ENCODE data around the gene OTOP1.
"Not testable (repeated sequence)": the region's sequence is repeated elsewhere in the genome, so short reads cannot be mapped to it uniquely, and the experiment has no call there.

The OTOP1 gene

DNA sequence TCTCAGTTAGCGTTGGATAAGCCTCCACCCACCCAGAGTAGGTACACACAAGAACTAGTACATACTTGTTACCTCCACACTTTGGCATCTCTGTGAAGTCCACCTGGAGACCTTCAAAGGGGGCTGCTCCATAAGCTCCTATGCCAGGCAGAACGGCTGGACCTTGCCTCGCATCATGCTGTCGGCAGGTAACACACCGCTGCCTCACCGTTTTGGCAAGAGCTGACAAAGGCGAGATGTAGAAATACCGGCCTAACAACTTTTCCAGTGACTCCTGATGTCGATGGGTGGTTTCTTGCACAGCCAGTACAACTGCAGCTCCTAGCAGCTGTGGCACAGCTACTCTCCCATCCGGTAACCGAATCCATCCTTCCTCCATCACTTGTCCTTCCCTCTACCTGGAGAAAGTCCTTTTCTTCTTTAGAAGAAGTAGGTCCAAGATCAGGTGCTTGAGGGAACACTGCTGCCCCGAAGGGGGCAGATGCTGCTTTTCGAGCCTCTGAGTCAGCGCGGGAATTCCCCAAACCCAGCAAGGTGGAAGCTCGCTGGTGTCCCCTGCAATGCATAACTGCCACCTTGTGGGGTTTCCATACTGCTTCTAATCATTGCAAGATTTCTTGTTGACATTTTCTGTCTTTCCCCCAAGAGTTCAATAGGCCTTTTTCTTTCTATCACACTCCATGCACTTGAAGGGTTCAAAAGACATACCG is 65.6 kb downstream of the OTOP1 start:
- not testable (repeated sequence) for DNase-seq

DNA sequence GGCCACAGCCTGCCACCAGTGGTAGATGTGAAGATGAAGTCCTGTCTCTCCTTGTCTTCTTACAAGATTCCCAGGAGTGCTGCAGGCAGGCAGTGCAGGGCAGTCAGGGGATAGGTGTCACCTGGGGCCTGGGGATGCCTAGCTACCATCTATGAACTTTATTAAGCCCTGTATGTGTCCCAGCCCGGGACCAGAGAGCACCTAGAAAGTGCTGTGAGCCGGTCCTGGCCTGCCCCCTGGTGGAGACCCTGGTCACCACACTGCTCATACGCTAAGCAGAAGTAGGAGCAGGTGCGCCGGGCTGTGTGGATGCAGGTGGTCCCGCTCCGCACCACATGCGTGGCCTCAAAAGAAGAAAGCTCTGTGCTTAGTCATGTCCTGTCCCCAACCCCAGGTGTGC is 81.1 kb downstream of the OTOP1 start:
- DNase-seq, result peak; percentile 35

DNA sequence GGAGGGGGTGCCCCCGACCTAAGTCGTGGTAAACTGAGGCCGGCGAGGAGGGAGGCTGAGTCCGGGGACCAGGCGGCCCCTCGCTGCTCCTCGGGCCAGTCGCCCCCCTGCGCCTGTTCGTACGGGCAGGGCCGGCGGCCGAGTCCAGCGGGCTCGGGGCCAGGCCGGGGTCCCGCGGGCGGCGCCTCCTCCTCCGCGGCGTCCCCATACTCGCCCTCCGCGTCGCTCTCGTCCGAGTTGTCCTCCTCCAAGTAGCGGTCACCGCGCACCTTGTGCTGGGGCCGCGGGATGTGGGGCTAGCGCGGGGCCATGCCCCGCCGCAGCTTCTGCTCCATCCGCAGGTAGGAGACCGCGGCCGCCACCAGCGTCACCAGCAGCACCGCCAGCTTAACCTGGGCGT is 83.4 kb downstream of the OTOP1 start:
- not testable (repeated sequence) for DNase-seq

DNA sequence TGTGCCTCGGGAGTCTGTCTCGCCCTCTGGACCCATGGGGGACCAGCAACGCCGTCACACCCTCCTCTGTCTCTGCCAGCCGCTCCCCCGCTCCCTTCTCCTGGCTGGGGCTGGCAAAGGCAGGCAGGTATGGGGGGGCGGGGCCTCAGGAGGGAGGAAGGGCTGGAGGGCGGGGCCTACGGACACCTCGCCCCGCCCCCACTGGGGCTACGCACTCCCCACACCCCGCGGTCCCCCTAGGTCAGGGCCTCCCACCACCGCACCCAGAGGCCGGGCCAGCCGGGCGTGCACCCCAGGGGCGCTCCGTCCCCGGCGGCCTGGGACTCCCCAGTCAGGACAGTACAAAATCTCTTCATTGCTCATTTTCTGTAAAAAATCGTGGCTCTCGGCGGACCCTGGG is 84.0 kb downstream of the OTOP1 start:
- DNase-seq, result not testable (repeated sequence)

DNA sequence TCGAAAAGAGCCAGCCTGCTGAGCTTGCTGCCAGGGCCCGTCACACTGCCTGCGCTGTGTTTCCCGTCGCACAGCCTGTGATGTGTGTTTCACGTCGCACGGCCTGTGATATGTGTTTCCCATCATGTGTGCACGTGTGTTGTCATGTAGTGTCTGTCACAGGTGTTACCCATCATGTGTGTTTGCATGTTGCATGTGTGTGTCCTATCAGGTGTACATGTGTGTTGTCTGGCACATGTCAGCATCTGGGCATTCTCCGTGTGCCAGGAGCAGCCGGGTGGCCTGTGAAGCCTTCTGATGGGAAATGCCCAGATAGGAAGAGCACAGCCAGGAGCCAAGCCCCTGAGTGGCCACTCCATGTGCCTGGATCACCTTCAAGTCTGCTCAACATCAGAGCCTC is 85.5 kb downstream of the OTOP1 start:
- DNase-seq, result not testable (repeated sequence)
